Measurements from ENCODE around the gene POLE3. TPM values are rescaled to one million over a fixed set of nuclear protein-coding genes. Genes with fewer than 3 reads are reported as not detected.
"Not testable (repeated sequence)": the region's sequence is repeated elsewhere in the genome, so short reads cannot be mapped to it uniquely, and the experiment has no call there.

POLE3 gene, protein sequence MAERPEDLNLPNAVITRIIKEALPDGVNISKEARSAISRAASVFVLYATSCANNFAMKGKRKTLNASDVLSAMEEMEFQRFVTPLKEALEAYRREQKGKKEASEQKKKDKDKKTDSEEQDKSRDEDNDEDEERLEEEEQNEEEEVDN
- total RNA-seq, result 10 to 100 TPM; 19.5 to 23.3 TPM
- long read RNA-seq, transcript POLE3-201 (4 exons, 2,109 nt), result major isoform, 33 of 35 reads
- long read RNA-seq, partial matches to known transcripts, result 0 of 35 reads
- long read RNA-seq, other reads (novel, unspliced or antisense), result 0 of 35 reads

DNA sequence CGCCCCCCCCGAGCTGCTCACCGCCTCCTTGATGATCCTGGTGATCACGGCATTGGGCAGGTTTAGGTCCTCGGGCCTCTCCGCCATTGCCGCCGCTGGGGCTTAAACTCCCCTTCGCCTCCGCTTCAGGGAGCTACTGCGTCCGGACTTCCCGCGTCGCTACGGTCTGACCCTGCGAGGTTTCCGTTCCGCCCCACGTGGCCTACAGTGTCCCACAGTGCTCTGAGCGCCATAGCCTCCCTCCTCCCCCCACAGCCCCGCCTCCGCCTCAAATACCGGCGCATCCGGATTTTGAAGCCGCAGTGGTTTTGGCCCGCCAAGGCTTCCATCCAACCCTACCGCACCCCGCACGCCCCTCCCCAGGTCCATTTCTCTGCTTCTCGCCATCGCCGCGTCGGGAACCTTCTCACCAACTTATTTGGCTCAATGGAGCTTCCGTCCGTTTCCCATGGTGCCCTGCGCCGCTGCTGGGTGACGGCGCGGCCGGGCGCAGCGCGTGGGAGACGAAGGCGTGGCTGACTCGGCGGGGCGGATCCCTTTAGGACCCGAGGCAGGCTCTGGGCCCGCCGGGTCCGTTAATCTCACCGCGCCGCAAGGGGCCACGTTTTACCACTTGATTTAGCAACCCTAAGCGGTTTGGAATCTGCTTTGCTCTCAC lies at the start of gene POLE3, which contains the start of gene C9orf43:
Gene POLE3, minus strand, starts transcription at position 469 of the 658 bp plus-strand sequence. Its CDS starts 382 bp downstream, at position 87.
Gene C9orf43, plus strand, starts transcription at position 541 of the 658 bp plus-strand sequence. CDS start 2,747 bp downstream, outside the sequence.
- DNase-seq, result peak; percentile 94 to 97
- peak; percentile 95 for ATAC-seq
- intact Hi-C loops (cut with DNase I, micrococcal nuclease), result no loop called here

DNA sequence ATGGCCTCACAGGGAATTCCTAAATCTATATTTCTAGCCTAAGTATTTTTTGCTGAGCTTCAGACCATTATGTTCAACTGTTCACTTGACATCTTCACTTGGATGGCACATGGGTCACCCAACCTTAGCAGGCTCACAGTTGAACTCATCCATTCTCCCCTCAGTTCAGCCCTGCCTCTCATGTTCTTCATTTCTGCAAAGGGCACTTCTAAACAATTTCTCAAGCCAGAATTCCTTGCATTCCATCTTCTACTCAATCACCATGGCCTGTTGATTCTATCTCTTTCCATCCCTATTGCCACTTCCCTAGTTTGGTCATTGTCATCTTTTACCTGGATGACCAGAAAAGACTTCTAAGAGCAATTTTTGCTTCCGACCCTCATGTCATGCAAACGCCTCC lies 45.8 kb upstream of the POLE3 start:
- intact Hi-C loops (cut with DNase I, micrococcal nuclease), result no loop called here
- ATAC-seq (no peak), DNase-seq (no peak)

DNA sequence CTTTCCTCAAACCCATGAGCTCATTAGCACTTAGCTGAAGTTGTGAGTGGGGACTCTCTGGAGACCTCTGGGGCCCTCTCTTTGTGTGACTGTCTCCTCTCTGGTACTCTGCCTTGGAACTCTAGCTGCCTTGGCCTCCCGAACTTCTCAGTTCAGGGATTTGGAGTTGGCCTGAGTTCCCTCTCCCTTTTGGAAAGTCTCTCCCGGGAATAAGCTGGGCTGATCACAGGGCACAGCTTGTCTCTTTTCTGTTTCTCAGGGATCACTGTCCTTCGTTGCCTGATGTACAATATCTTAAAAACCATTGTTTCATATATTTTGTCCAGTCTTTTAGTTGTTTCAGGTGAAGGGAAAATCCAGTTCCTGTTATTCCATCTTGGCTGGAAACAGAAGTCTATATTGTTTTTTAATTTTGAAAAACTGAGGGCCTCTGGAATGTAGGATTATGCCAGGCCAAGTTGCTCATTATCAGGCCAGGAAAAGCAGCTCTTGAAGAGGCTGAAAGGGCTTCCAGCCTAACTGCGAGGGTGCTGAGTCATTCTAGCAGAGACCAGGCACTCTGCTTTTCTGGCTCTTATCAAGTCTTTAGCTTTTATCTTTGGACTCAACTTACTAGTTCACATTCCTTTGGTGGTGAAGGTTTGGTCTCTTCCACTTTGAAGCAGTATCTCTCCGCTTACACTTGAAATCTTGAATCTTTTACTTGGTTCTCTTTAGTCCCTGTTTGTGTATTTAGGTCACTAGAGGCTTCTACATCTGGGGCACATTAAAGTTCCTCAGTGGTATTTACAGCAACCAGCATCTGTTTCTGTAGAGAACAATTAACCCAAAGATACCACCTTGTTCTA lies 44.7 kb upstream of the POLE3 start:
- DNase-seq, result no peak
- ATAC-seq, result peak; percentile 31
- intact Hi-C loops (cut with DNase I, micrococcal nuclease), result no loop called here

DNA sequence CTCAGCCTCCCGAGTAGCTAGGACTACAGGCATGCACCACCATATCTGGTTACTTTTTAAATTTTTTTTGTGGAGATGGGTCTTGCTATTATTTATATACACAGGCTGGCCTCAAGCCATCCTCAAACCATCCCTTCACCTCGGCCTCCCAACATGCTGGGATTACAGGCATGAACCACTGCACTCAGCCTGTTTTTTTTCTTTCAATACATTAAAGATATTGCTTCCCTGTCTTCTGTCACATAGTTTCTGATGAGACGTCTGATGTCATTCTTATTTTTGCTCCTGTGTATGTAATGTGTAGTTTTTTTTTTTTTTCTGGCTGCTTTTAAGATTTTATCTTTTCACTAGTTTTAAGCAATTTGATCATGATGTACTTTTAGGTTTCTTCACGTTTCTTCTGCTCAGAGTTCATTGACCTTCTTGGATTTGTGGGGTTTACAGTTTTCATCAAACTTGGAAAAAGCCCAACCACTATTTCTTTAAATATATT lies 41.7 kb upstream of the POLE3 start:
- DNase-seq, result no peak
- no peak for ATAC-seq
- intact Hi-C loops (cut with DNase I, micrococcal nuclease), result no loop called here

DNA sequence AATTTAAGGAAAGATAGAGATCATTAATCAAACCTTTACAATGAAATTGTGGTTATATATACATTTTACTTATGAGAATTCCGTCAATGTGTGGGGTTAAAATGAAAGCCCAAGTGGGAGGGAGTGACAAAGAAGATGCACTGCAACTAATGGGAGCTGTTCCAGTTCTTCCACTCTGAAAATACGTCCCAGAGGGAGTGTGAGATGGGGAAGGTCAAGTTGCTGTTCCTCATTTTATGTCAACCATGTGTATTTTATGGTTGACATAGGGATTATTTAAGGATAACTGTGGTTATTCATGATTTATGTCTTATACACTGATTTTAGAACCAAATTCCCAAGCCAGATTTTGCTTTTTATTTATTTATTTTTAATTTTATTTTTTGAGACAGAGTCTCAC lies 38.9 kb upstream of the POLE3 start:
- intact Hi-C loops (cut with DNase I, micrococcal nuclease), result loop anchor here in 1 of 2 donors (5.0 kb wide), 1 partner anchor 208 kb away; no protein-coding TSS in a partner anchor
- ATAC-seq, result no peak
- DNase-seq, result no peak

DNA sequence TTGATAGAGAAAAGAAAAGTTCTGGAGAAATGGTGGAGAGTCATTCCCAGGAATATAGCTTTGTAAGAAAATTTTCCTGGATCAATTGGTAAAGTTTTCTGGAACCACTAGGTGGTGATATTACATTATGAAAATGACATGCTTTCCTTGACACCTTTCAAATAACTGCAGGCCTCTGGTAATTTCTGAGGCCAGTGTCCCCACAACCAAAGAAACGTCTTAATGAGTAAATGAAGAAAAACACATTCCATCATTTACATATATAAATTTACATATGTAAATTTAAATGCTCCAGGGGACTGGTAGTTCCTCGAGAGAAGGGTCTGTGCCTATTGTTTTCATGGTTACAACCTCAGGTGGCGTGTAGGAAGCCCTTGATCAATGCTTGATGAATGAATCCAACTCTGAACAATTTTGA lies 35.9 kb upstream of the POLE3 start:
- intact Hi-C loops (cut with DNase I, micrococcal nuclease), result loop anchor here (2.0 to 5.0 kb wide), 3 partner anchors 138 to 211 kb away; no protein-coding TSS in a partner anchor
- DNase-seq (no peak), ATAC-seq (peak; percentile 63)

DNA sequence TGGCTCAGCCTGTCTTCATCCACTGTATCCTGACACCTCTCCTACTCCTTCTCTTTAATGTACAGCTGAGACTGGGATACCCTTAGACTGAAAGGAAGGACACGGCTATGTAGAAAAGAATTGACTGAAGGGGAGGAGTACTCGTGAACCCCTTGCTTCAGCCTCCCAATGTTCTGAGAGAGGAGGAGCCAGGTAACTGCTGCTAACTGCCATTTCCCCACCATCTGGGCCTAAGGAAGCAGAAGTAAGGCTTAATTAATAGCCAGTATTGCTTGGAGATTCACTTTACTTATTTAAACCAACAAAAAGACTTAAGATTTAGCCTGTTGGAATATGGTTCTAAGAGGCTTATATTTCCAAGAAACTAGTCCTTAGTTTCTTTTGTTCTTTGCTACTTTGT lies 34.3 kb upstream of the POLE3 start:
- ATAC-seq, result no peak
- no peak for DNase-seq
- intact Hi-C loops (cut with DNase I, micrococcal nuclease), result loop anchor here in 1 of 2 donors (5.0 kb wide), 1 partner anchor 213 kb away; no protein-coding TSS in a partner anchor

DNA sequence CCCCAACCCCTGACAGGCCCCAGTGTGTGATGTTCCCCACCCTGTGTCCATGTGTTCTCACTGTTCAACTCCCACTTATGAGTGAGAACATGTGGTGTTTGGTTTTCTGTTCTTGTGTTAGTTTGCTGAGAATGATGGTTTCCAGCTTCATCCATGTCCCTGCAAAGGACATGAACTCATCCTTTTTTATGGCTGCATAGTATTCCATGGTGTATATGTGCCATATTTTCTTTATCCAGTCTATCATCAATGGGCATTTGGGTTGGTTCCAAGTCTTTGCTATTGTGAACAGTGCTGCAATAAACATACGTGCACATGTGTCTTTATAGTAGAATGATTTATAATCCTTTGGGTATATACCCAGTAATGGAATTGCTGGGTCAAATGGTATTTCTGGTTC lies 27.2 kb upstream of the POLE3 start:
- ATAC-seq; intact Hi-C loops (cut with DNase I, micrococcal nuclease); DNase-seq: not testable (repeated sequence)

DNA sequence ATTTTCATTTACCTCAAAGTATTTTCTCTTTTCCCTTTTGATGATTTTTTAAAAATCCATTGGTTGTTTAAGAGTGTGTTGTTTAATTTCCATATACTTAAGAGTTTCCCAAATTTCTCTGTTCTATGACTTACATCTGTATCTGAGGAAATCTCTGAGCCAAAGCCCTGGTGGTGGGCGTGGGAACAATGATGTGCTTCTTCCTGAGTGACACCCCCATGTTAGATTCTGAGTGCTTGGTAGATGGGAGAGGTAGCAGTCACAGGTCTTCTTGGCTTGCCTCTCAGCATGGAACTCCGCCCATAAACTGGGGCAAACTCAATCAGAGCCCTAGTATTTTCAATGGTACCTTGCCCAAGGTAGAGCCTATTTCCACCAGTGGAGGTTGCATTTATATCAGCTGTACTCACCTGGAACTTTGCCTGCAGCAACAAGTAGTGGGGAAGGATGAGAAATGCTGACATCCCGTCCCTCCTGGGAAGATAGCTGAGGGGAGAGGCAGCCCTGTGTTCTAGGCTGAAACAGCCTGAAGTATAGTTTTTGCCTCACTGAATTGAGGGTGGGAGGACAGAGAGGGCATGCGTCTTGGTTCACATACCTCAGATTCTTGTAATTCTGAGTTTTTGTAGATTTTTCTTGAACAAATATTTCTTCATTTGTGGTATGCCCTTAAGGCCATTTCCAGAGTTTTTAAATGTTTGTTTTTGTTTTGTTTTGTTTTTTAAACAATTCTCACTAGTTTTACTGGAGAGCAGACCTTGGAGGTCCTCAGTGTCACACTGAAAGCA lies 26.4 kb upstream of the POLE3 start:
- intact Hi-C loops (cut with DNase I, micrococcal nuclease), result no loop called here
- DNase-seq, result no peak
- no peak for ATAC-seq

DNA sequence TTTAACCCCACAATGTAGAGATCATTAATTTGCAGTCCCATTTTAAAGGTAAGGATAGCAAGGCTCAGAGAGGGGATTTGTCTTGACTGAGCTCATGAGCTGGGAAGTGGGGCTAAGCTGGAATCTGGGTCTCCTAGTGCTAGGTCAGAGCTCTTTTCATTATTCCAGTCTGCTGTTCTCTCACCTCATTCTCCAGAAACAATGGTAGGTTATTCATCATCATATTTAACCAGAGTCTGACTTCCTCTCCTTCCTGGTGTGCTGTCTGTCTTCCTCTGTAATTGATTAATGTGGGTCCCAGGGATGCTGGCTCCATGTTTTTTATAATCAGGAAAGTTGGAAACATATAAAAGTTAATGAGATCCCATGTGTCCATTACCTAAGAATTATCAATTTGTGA lies 20.7 kb upstream of the POLE3 start:
- intact Hi-C loops (cut with DNase I, micrococcal nuclease), result no loop called here
- ATAC-seq, result no peak
- no peak for DNase-seq

DNA sequence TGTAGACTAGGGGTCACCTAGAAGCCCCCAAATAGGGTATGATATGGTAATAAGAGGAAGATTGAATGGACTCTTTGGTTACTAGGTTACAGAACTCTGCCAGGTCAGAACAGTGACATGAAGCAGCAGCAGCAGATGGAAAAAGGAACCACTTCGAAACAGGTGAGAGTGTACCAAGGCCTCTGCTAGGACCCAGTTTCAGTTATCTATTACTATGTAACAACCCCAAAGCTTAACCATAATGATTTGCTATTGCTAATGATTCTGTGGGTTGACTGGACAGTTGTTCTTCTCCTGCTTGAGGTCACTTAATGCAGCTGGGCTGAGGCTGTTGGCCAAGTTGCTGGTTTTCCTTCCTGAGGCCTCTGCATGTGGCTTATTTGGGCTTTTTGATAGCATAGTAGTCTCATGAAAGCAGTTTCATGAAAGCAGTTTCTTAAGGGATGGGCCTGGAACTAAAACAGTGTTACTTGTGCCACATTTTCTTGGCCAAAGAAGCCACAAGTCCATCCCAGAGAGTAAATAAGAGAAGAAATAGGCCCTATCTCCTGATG lies 17.7 kb upstream of the POLE3 start:
- DNase-seq (no peak), ATAC-seq (no peak)
- intact Hi-C loops (cut with DNase I, micrococcal nuclease), result no loop called here

DNA sequence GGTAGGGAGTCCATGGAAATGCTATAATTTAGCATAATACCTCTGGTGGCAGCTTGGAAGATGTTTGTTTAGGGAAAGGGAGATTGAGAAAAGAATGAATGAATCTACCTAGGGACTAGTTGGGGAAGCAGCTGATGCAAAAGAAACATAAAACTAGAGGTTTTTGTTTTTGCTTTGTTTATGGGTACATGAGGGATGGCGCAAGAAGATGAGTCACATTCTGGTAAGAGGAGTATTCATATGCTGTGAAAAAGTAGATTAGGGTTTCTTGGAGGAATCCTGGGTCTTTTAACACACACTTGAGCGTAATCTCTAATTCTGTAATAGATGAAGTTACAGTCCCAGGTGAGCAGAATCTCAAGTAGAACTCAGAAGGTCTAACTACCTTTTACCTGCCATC lies 17.2 kb upstream of the POLE3 start:
- DNase-seq (no peak), ATAC-seq (no peak)
- intact Hi-C loops (cut with DNase I, micrococcal nuclease), result no loop called here

DNA sequence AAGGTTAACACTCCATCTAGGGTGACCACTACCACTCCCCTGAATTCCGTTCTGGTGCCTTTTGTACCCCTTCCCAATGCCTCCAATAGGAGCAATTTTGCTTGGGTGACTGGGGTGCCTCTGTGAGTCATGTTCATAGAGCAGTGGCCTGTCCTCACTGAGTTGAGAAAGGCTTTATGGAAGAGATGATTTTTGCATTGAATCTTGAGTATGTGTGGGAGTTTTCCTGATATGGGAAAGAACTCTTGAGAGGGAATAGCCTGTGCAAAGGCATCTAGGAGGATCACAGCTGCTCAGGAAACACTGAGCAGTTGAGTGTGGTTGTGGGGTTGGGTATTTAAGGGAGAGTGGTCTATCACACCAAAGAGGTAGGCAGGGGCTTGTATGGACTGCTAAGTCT lies 16.2 kb upstream of the POLE3 start:
- intact Hi-C loops (cut with DNase I, micrococcal nuclease), result no loop called here
- ATAC-seq, result no peak
- no peak for DNase-seq

DNA sequence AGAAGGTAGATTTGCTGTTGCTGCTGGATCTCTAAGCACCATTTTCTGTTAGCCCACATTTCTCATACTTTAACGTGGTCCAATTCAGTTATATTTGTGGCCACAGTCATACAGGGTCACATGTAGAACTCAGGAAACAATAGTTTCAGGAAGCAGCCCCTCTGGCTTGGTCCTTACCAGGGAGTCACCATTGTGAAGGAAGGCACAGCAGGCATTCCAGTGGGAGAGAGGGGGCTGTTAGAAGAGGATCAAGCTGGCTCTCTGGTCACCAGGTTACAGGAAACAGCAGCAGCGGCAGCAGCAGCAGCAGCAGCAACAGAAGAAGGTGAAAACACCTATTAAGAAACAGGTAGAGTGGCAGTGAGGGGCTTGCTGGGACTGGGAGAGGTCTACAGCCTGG lies 14.6 kb upstream of the POLE3 start:
- ATAC-seq (no peak), DNase-seq (no peak)
- intact Hi-C loops (cut with DNase I, micrococcal nuclease), result no loop called here

DNA sequence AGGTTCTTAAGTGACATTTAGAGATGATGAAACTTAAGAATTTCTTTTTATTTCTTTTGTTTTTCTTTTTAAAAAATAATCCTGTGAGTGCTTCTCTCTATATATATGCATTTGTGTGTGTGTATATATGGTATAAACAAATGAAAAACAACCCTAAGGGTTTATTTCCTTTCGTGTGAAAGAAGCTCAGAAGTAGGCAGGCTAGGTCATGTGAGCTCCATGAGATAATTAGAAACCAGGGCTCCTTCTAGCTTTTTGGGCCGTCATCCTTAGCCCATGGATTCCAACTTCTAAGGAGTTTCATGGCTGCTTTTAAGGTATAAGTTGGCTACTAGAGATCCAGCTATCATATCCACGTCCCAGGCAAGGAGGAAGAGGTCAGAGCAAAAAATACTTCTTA lies 11.3 kb upstream of the POLE3 start:
- intact Hi-C loops (cut with DNase I, micrococcal nuclease), result no loop called here
- no peak for DNase-seq
- no peak for ATAC-seq

DNA sequence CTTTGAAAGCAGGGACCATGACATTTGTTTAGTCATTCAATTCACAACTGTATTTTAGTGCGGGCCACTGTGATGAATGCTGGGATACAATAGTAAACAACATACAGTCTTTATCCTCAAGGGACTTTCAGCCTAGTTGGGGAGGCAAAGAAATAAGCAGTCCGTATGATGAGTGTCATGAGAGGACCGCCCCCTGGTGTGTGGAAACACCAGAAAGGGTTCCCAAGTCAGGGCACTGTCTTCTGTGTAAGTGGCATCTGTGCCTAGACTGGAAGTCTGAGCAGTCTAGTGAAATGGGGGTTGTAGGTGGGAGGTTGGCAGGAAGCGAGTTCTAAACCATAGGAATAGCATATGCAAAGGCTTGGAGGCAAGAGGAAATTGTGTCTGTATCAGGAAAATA lies 6.9 kb upstream of the POLE3 start:
- DNase-seq (no peak), ATAC-seq (no peak)
- intact Hi-C loops (cut with DNase I, micrococcal nuclease), result no loop called here

DNA sequence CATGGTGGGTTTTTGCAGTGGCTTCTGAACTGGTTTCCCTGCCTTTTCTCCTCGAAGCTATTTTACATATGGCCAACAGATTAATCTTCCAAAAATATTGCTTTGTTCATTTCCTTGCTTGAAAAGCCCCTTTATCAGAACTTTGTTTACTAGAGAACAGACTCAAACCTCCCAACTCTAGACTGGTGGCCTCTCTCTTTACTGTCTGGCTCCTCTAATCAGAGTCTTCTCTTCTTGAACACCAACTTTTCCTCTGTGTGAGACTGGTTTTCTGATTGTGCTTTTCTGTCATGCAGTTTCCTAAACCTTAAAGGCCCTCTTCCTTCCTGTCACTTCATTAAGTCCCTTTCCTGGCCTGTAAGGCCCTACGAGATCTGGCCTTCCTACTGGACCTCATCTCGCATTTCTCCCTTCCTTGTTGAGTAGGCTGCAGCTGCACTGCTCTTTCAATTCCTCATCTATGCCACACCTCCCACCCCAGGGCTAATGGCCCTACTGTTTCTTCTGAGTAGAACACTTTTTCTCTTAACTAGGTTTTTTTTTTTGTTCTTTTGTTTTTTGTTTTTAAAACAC lies 5.8 kb upstream of the POLE3 start:
- no peak for ATAC-seq
- intact Hi-C loops (cut with DNase I, micrococcal nuclease), result no loop called here
- DNase-seq, result no peak

DNA sequence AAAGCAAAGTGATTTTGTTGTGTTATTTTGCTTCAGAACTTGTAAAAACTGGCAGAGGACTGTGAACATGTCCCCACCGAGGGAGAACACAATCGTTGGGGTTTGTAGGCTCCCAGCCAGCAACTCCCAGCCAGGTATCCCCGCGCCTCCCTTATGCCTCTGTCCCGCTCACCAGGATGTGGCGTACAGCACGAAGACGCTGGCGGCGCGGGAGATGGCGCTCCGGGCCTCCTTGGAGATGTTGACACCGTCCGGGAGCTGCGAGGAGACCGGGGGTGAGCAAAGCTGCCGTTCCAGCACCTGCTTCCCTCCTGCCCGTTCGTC lies 630 bp downstream of the POLE3 start:
- ATAC-seq, result peak; percentile 24
- intact Hi-C loops (cut with DNase I, micrococcal nuclease), result no loop called here
- no peak for DNase-seq

Measured in left colon (tissue), 2 donors.